Measurements from ENCODE around the gene CEMIP2.

Gene CEMIP2

DNA sequence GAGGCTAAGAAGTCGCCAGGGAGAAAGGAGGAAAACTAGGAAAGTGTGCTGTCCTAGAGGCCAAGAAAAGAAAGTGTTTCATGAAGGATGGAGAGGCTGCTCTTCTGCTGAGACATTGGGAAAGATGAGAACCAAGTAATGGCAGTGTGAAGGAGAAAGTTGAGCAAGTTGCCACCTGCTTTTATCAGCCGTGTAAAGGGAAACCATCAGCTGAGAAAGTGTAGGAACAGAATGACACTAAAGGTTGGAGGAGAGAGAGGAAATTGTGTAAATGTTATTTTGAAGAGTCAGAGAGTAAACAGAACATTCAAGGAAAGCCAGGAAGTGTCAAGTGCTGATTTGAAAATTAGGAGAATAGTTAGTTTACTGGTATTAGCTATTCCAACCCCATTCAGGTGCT lies 125.0 kb downstream of the CEMIP2 start:
- Histone ChIP-seq H3K27me3 (ENCODE audit: insufficient read depth, low read depth, severe bottlenecking) (no peaks in the 10 kb centered on the region), H3K9me3 (ENCODE audit: severe bottlenecking) (no peaks in the 10 kb centered on the region), H3K36me3 (no peaks in the 10 kb centered on the region), H3K4me3 (ENCODE audit: low read depth, low read length) (no peak overlapping the region), H3K27ac (no peak overlapping the region)
- DNase-seq, result no peak
- TF ChIP-seq, protein P1, sequence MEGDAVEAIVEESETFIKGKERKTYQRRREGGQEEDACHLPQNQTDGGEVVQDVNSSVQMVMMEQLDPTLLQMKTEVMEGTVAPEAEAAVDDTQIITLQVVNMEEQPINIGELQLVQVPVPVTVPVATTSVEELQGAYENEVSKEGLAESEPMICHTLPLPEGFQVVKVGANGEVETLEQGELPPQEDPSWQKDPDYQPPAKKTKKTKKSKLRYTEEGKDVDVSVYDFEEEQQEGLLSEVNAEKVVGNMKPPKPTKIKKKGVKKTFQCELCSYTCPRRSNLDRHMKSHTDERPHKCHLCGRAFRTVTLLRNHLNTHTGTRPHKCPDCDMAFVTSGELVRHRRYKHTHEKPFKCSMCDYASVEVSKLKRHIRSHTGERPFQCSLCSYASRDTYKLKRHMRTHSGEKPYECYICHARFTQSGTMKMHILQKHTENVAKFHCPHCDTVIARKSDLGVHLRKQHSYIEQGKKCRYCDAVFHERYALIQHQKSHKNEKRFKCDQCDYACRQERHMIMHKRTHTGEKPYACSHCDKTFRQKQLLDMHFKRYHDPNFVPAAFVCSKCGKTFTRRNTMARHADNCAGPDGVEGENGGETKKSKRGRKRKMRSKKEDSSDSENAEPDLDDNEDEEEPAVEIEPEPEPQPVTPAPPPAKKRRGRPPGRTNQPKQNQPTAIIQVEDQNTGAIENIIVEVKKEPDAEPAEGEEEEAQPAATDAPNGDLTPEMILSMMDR (IDR thresholded peaks at IDR 0.05; ENCODE audit: low read depth, low read length), result no peak

DNA sequence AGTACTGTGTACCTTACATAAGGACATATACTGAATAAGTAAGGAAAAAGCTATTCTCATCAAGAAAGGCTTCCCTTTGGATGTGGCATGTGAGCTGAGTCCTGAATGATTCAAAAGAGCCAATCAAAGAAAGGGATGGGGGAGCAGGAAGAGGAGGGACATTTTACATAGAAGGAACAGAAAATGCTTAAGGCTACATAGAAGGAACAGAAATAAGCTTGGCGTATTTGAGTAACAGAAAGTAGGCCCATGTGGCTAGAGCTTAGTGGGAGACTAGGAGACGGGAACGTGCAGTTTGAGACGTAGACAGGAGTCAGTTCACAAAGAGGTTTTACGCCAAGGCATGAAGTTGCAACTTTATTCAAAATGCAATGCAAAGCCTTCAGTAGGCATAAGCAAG lies 126.3 kb downstream of the CEMIP2 start:
- Histone ChIP-seq H3K27me3 (ENCODE audit: insufficient read depth, low read depth, severe bottlenecking) (no peaks in the 10 kb centered on the region), H3K9me3 (ENCODE audit: severe bottlenecking) (no peaks in the 10 kb centered on the region), H3K4me3 (ENCODE audit: low read depth, low read length) (no peak overlapping the region), H3K27ac (no peak overlapping the region), H3K36me3 (no peaks in the 10 kb centered on the region)
- TF ChIP-seq, protein P1 (IDR thresholded peaks at IDR 0.05; ENCODE audit: low read depth, low read length), result no peak
- no peak for DNase-seq

DNA sequence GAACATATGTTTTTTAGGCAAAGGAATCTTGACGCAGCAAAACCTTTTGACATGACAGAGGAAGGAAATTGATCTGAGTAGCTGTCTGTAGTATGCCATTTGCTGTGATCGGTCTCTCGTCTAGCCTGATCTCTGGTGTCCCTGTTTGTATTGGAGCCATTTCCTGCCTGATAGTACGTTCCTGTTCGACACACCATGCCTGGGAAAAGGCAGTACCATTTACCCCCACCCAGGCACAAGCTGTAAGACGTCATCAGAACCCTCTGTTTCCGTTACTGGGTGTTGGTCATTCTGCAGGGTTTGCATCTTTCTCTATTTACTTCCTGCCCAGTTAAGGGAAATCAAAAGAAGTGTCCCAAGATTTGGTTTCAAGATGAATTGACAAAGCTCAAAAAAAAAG lies 129.7 kb downstream of the CEMIP2 start:
- Histone ChIP-seq H3K27ac (no peak overlapping the region), H3K36me3 (no peaks in the 10 kb centered on the region), H3K9me3 (ENCODE audit: severe bottlenecking) (no peaks in the 10 kb centered on the region), H3K4me3 (ENCODE audit: low read depth, low read length) (no peak overlapping the region), H3K27me3 (ENCODE audit: insufficient read depth, low read depth, severe bottlenecking) (no peaks in the 10 kb centered on the region)
- no peak for DNase-seq
- TF ChIP-seq, protein P1 (IDR thresholded peaks at IDR 0.05; ENCODE audit: low read depth, low read length), result no peak

DNA sequence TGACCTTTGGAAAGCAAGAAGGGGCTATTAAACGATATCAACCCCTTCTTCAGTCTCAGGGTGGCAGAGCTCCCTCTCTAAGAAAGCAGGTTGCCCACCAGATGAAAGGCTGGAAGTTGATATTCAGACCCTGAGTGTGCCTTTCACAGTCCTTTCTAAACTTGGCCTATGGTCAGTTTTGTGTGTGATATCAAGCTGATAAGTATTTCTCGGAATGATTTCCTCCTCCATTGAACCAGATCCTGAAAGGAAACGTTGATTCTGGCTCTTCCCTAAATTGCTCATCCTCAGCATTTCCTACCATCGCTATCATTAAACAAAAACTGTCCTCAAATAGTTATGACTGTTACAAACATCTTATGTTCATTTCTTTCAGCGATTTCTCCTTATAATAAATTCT lies 130.4 kb downstream of the CEMIP2 start:
- TF ChIP-seq, protein P1 (IDR thresholded peaks at IDR 0.05; ENCODE audit: low read depth, low read length), result no peak
- DNase-seq, result no peak
- H3K4me3 ChIP-seq (ENCODE audit: low read depth, low read length), result no peak overlapping the region
- no peaks in the 10 kb centered on the region for H3K27me3 ChIP-seq (ENCODE audit: insufficient read depth, low read depth, severe bottlenecking)
- no peaks in the 10 kb centered on the region for H3K36me3 ChIP-seq
- no peaks in the 10 kb centered on the region for H3K9me3 ChIP-seq (ENCODE audit: severe bottlenecking)
- H3K27ac ChIP-seq, result no peak overlapping the region

DNA sequence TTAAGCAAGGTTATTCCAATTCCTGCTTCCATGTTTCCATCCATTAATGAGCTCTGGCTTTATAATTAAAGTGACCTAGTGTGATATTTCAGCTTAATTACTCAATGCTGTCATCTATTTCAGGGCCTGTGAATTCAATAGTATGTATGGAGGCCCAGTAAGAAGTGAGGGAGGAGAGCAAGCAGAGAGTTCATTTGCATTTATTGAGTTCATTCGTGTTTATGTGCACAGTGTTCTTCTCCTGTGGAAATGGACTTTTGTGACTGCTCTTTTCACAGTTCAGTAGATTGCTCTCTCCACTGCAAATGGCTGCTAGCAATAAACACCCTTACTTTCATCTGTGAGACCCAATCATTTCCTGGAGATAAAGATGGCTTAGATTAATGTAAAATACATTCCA lies 130.9 kb downstream of the CEMIP2 start:
- H3K4me3 ChIP-seq (ENCODE audit: low read depth, low read length), result no peak overlapping the region
- TF ChIP-seq, protein P1 (IDR thresholded peaks at IDR 0.05; ENCODE audit: low read depth, low read length), result no peak
- no peaks in the 10 kb centered on the region for H3K36me3 ChIP-seq
- H3K27ac ChIP-seq, result no peak overlapping the region
- DNase-seq, result no peak
- H3K9me3 ChIP-seq (ENCODE audit: severe bottlenecking), result no peaks in the 10 kb centered on the region
- H3K27me3 ChIP-seq (ENCODE audit: insufficient read depth, low read depth, severe bottlenecking), result no peaks in the 10 kb centered on the region

DNA sequence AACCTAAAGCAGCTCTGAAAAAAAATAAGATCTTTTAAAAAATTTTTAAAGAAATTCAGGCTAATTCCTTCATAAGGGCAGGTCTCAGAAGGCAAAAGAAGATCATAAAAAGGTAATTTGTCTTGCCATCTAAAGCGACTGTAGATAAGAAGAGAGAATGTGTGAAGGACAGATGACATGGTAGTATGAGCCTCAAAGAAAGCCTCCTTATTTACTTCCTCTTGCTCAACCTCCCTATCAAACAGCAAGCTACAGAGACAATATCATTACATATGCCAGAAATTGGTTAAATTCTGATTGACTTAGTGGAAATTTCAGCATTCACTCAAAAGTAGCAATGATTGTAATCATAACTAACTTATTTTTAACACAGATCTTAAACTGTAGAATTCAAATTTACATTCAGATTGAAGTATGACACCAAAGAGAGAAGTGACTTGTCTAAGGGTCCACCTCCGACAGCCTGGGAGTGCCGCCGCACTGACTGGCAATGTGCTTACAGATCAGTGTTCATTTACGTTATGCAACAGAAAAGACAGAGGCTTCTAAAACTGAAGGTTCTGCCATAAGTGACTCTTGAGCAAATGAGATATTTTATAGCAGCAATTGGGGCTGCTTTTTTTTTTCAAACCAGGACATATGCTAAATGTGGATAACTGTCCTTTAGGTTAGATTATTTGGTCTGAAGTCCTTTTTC lies 132.0 kb downstream of the CEMIP2 start:
- H3K36me3 ChIP-seq, result no peaks in the 10 kb centered on the region
- TF ChIP-seq, protein P1 (IDR thresholded peaks at IDR 0.05; ENCODE audit: low read depth, low read length), result no peak
- no peak for DNase-seq
- no peaks in the 10 kb centered on the region for H3K9me3 ChIP-seq (ENCODE audit: severe bottlenecking)
- no peaks in the 10 kb centered on the region for H3K27me3 ChIP-seq (ENCODE audit: insufficient read depth, low read depth, severe bottlenecking)
- no peak overlapping the region for H3K4me3 ChIP-seq (ENCODE audit: low read depth, low read length)
- H3K27ac ChIP-seq, result no peak overlapping the region

All from WERI-Rb-1 (cell line).